Amniotic stem cell (primary cell): ENCODE data around the gene HOXC10.

ENCODE experiments used
- DNase-seq: peaks from one replicate; lab custom pipeline; 2025; lab: John Stamatoyannopoulos, UW

Gene HOXC10

GRCh38 chr12:54030442-54030801 is 45.5 kb downstream of the HOXC10 start:
- DNase-seq: no peak

GRCh38 chr12:54030889-54031471 is 46.0 kb downstream of the HOXC10 start:
- DNase-seq: no peak

- no peak for DNase-seq
Observed at GRCh38 chr12:54031480-54031879, 46.5 kb downstream of the HOXC10 start.

GRCh38 chr12:54032086-54032619 is 47.2 kb downstream of the HOXC10 start:
- DNase-seq: no peak

- DNase-seq: no peak
Observed at GRCh38 chr12:54032627-54033100, 47.7 kb downstream of the HOXC10 start, which contains the start of gene HOXC5. Gene HOXC5 (plus strand): TSS chr12:54033050. CDS start chr12:54033123, 73 bp downstream.

- DNase-seq: no peak
Observed at GRCh38 chr12:54033106-54033979, 48.4 kb downstream of the HOXC10 start.

GRCh38 chr12:54033980-54034784 is 49.2 kb downstream of the HOXC10 start:
- DNase-seq: no peak

GRCh38 chr12:54034785-54035310 is 49.9 kb downstream of the HOXC10 start:
- no peak for DNase-seq

GRCh38 chr12:54035568-54036264 is 50.8 kb downstream of the HOXC10 start:
- DNase-seq: no peak

- no peak for DNase-seq
Observed at GRCh38 chr12:54036620-54037359, 51.8 kb downstream of the HOXC10 start.

GRCh38 chr12:54037360-54038283 is 52.7 kb downstream of the HOXC10 start:
- DNase-seq: no peak

GRCh38 chr12:54038284-54038870 is 53.4 kb downstream of the HOXC10 start:
- no peak for DNase-seq

- DNase-seq: no peak
Observed at GRCh38 chr12:54038871-54039414, 54.0 kb downstream of the HOXC10 start.

- no peak for DNase-seq
Observed at GRCh38 chr12:54039417-54040147, 54.6 kb downstream of the HOXC10 start.
